Inflammatory macrophage treated with lipopolysaccharide for 1 hour (primary cell): ENCODE results near the gene TIAM2.
"Not testable (repeated sequence)": the region's sequence is repeated elsewhere in the genome, so short reads cannot be mapped to it uniquely, and the experiment has no call there.

Experiments used
- DNase-seq, 2 donors: peaks; one replicate each; pipeline ENCODE4 v3.0.0-alpha.2; 2020 to 2022

TIAM2 gene

GRCh38 chr6:154991207-154991606 is 3.9 kb upstream of the TIAM2 start:
- DNase-seq, result no peak

- DNase-seq, result no peak
Measured at GRCh38 chr6:154993026-154993425, 2.1 kb upstream of the TIAM2 start.

GRCh38 chr6:154993710-154994109 is 1.4 kb upstream of the TIAM2 start:
- DNase-seq, result no peak

GRCh38 chr6:154994836-154995253 is 270 bp upstream of the TIAM2 start:
- no peak for DNase-seq

GRCh38 chr6:154996016-154996590 is 988 bp downstream of the TIAM2 start:
- DNase-seq, result no peak

GRCh38 chr6:154996841-154997311 is 1.8 kb downstream of the TIAM2 start:
- DNase-seq, result no peak

GRCh38 chr6:154998855-154999254 is 3.7 kb downstream of the TIAM2 start:
- DNase-seq, result no peak

GRCh38 chr6:155001482-155001881 is 6.4 kb downstream of the TIAM2 start:
- DNase-seq, result no peak

- DNase-seq, result no peak
Measured at GRCh38 chr6:155001934-155002333, 6.8 kb downstream of the TIAM2 start.

GRCh38 chr6:155003476-155003875 is 8.4 kb downstream of the TIAM2 start:
- no peak for DNase-seq

GRCh38 chr6:155004017-155004416 is 8.9 kb downstream of the TIAM2 start:
- no peak for DNase-seq

- no peak for DNase-seq
Measured at GRCh38 chr6:155004576-155005372, 9.7 kb downstream of the TIAM2 start.

GRCh38 chr6:155008625-155009024 is 13.5 kb downstream of the TIAM2 start:
- no peak for DNase-seq

- no peak for DNase-seq
Measured at GRCh38 chr6:155010940-155011339, 15.8 kb downstream of the TIAM2 start.

GRCh38 chr6:155011809-155012291 is 16.7 kb downstream of the TIAM2 start:
- DNase-seq, result no peak

GRCh38 chr6:155013457-155013876 is 18.4 kb downstream of the TIAM2 start:
- no peak for DNase-seq

GRCh38 chr6:155014137-155014536 is 19.0 kb downstream of the TIAM2 start:
- no peak for DNase-seq

- DNase-seq, result no peak
Measured at GRCh38 chr6:155014670-155015300, 19.7 kb downstream of the TIAM2 start.

- not testable (repeated sequence) for DNase-seq
Measured at GRCh38 chr6:155018415-155018814, 23.3 kb downstream of the TIAM2 start.

GRCh38 chr6:155021680-155022079 is 26.6 kb downstream of the TIAM2 start:
- DNase-seq, result no peak

- no peak for DNase-seq
Measured at GRCh38 chr6:155022721-155023120, 27.6 kb downstream of the TIAM2 start.

- DNase-seq, result no peak
Measured at GRCh38 chr6:155023717-155024116, 28.6 kb downstream of the TIAM2 start.

GRCh38 chr6:155024391-155025027 is 29.4 kb downstream of the TIAM2 start:
- DNase-seq, result no peak
